HEK293 (cell line): ENCODE data around the gene TNIK.

Experiments
- CTCF ChIA-PET: fragments of 350-600 bp; formaldehyde crosslinking; extraction: SDS; loops from one replicate; lab custom pipeline; 2021; ENCODE audit warnings: antibody characterized with exemption; lab: Yijun Ruan, JAX
- POLR2A ChIA-PET: fragments of 300-600 bp; formaldehyde crosslinking; extraction: SDS; loops from one replicate; lab custom pipeline; 2020; ENCODE audit warnings: antibody characterized with exemption, inconsistent platforms; lab: Yijun Ruan, JAX
- H3K27ac ChIP-seq: fragments of 200-500 bp; sonication (Bioruptor generic); 2 replicates; pipeline ENCODE4 v1.5.1; 2014; ENCODE audit warnings: low read depth, low read length, control low read depth, inconsistent platforms; ENCODE audit errors: extremely low read depth
- H3K36me3 ChIP-seq, 2 experiments: fragments of 200-500 bp in 1 of 2; sonication (Bioruptor generic) in 1 of 2; 1 replicate in 1 of 2; 2 replicates in 1 of 2; pipeline ENCODE4 v1.5.1; 2014 to 2017; ENCODE audit warnings: inconsistent platforms in 2 of 2, low read length in 2 of 2; ENCODE audit not compliant: control insufficient read depth in 2 of 2, insufficient read depth in 1 of 2
- H3K4me1 ChIP-seq: fragments of 200-500 bp; sonication (Bioruptor generic); 2 replicates; pipeline ENCODE4 v1.5.1; 2014; ENCODE audit warnings: mild to moderate bottlenecking, low read length, inconsistent platforms; ENCODE audit not compliant: control insufficient read depth, insufficient read depth
- H3K4me3 ChIP-seq: 2 replicates; pipeline ENCODE4 v1.5.1; 2011; ENCODE audit warnings: low read depth, mild to moderate bottlenecking, control low read depth, low read length, moderate library complexity
- H3K9me3 ChIP-seq: fragments of 200-500 bp; sonication (Bioruptor generic); 2 replicates; pipeline ENCODE4 v1.5.1; 2014; ENCODE audit warnings: low read depth, low read length, inconsistent platforms; ENCODE audit not compliant: control insufficient read depth, insufficient read depth
- GLIS2 ChIP-seq: fragments of 450-650 bp; formaldehyde crosslinking; IDR thresholded peaks from 2 replicates; pipeline ENCODE4 v1.5.1; 2016; ENCODE audit warnings: missing biosample characterization, missing genetic modification characterization
- HOXD13 ChIP-seq: sonication (generic); formaldehyde crosslinking; IDR thresholded peaks from 2 replicates; pipeline ENCODE4 v1.8.0; 2022; ENCODE audit warnings: missing genetic modification reagents, borderline replicate concordance
- OSR2 ChIP-seq: fragments of 450-650 bp; formaldehyde crosslinking; IDR thresholded peaks from 2 replicates; pipeline ENCODE4 v1.5.1; 2016; ENCODE audit warnings: missing biosample characterization, missing genetic modification characterization
- REST ChIP-seq: fragments of 450-650 bp; formaldehyde crosslinking; IDR thresholded peaks from 2 replicates; pipeline ENCODE4 v1.5.1; 2016; ENCODE audit warnings: missing biosample characterization, missing genetic modification characterization
- SALL2 ChIP-seq: fragments of 450-650 bp; formaldehyde crosslinking; IDR thresholded peaks from 2 replicates; pipeline ENCODE4 v1.5.0; 2017; ENCODE audit warnings: missing biosample characterization, mild to moderate bottlenecking, missing genetic modification characterization, borderline replicate concordance
- SP2 ChIP-seq: fragments of 450-650 bp; formaldehyde crosslinking; IDR thresholded peaks from 2 replicates; pipeline ENCODE4 v1.5.1; 2016; ENCODE audit warnings: missing biosample characterization, missing genetic modification characterization
- ZBTB17 ChIP-seq: fragments of 450-650 bp; formaldehyde crosslinking; IDR thresholded peaks from 2 replicates; pipeline ENCODE4 v1.5.1; 2016; ENCODE audit warnings: missing biosample characterization, missing genetic modification characterization
- ZBTB48 ChIP-seq: fragments of 450-650 bp; formaldehyde crosslinking; IDR thresholded peaks from 2 replicates; pipeline ENCODE4 v1.5.1; 2016; ENCODE audit warnings: missing biosample characterization, missing genetic modification characterization
- ZBTB49 ChIP-seq: fragments of 450-650 bp; formaldehyde crosslinking; IDR thresholded peaks from 2 replicates; pipeline ENCODE4 v1.5.1; 2016; ENCODE audit warnings: missing biosample characterization, missing genetic modification characterization, low read depth
- ZIC2 ChIP-seq: fragments of 450-650 bp; formaldehyde crosslinking; IDR thresholded peaks from 2 replicates; pipeline ENCODE4 v1.5.1; 2016; ENCODE audit warnings: missing biosample characterization, missing genetic modification characterization
- ZNF10 ChIP-seq: fragments of 450-650 bp; formaldehyde crosslinking; IDR thresholded peaks from 2 replicates; pipeline ENCODE4 v1.5.1; 2017; ENCODE audit warnings: missing biosample characterization, missing genetic modification characterization
- ZNF133 ChIP-seq: fragments of 450-650 bp; formaldehyde crosslinking; IDR thresholded peaks from 2 replicates; pipeline ENCODE4 v1.5.1; 2016; ENCODE audit warnings: missing biosample characterization, missing genetic modification characterization
- ZNF16 ChIP-seq: fragments of 450-650 bp; formaldehyde crosslinking; IDR thresholded peaks from 2 replicates; pipeline ENCODE4 v1.5.1; 2016; ENCODE audit warnings: low read depth, missing biosample characterization, missing genetic modification characterization
- ZNF18 ChIP-seq: fragments of 450-650 bp; formaldehyde crosslinking; IDR thresholded peaks from 2 replicates; pipeline ENCODE4 v1.5.1; 2016; ENCODE audit warnings: missing biosample characterization, missing genetic modification characterization
- ZNF341 ChIP-seq: fragments of 450-650 bp; formaldehyde crosslinking; IDR thresholded peaks from 2 replicates; pipeline ENCODE4; 2016; ENCODE audit warnings: low read depth, missing biosample characterization, missing genetic modification characterization
- ZNF398 ChIP-seq: fragments of 450-650 bp; formaldehyde crosslinking; IDR thresholded peaks from 2 replicates; pipeline ENCODE4 v1.5.1; 2017; ENCODE audit warnings: missing biosample characterization, missing genetic modification characterization
- ZNF513 ChIP-seq: fragments of 450-650 bp; IDR thresholded peaks from 2 replicates; pipeline ENCODE4 v1.5.1; 2018; ENCODE audit warnings: missing biosample characterization, missing genetic modification characterization
- ZNF580 ChIP-seq: fragments of 450-650 bp; formaldehyde crosslinking; IDR thresholded peaks from 2 replicates; pipeline ENCODE4 v1.5.1; 2016; ENCODE audit warnings: missing biosample characterization, missing genetic modification characterization
- ZNF623 ChIP-seq: fragments of 450-650 bp; formaldehyde crosslinking; IDR thresholded peaks from 2 replicates; pipeline ENCODE4 v1.5.1; 2016; ENCODE audit warnings: missing biosample characterization, missing genetic modification characterization
- ZXDB ChIP-seq: fragments of 450-650 bp; formaldehyde crosslinking; IDR thresholded peaks from 2 replicates; pipeline ENCODE4 v1.5.1; 2016; ENCODE audit warnings: missing biosample characterization, missing genetic modification characterization

The TNIK gene

GRCh38 chr3:171458071-171458863 lies 1.9 kb downstream of the TNIK start:
- CTCF ChIA-PET, result no interaction called here
- Histone ChIP-seq H3K4me1 (no peaks in the 10 kb centered on the region), H3K9me3 (no peaks in the 10 kb centered on the region), H3K27ac (peak overlapping the region; percentile 65; the same call in 1 of the 2 replicates), H3K4me3 (peak overlapping the region; percentile 81), H3K36me3 (no peaks in the 10 kb centered on the region)
- TF ChIP-seq ZNF341 (tag by site-specific recombination) (peak; percentile 35; the same call in 1 of the 2 replicates), ZIC2 (peak; percentile 79), OSR2 (tag by site-specific recombination) (no peak), GLIS2 (tag by site-specific recombination) (peak; percentile 60; the same call in 1 of the 2 replicates), SP2 (tag by site-specific recombination) (peak; percentile 26; the same call in 1 of the 2 replicates)
- TF ChIP-seq, all 188 proteins: peak for 4
- POLR2A ChIA-PET, result no interaction called here

- POLR2A ChIA-PET, result no interaction called here
- no peaks in the 10 kb centered on the region for H3K9me3 ChIP-seq
- no peak overlapping the region for H3K4me3 ChIP-seq
- no peaks in the 10 kb centered on the region; the same call in 1 of the 2 replicates for H3K4me1 ChIP-seq
- H3K36me3 ChIP-seq, result no peaks in the 10 kb centered on the region
- H3K27ac ChIP-seq, result no peak overlapping the region
- CTCF ChIA-PET, result no interaction called here
- TF ChIP-seq ZNF623 (tag by site-specific recombination) (no peak), ZNF513 (tag by site-specific recombination) (no peak), REST (tag by site-specific recombination) (no peak), ZNF18 (no peak), ZNF580 (tag by site-specific recombination) (no peak), ZNF133 (tag by site-specific recombination) (no peak), ZXDB (tag by site-specific recombination) (no peak), ZNF398 (tag by site-specific recombination) (no peak), ZNF10 (tag by site-specific recombination) (no peak), SALL2 (tag by site-specific recombination) (no peak), HOXD13 (CRISPR knock-in tag) (no peak), GLIS2 (tag by site-specific recombination) (peak; percentile 67; the same call in 1 of the 2 replicates), ZBTB17 (0 out of 2 replicates have a peak, but pooled peaks have one; percentile 32), ZNF16 (tag by site-specific recombination) (no peak), ZBTB48 (tag by site-specific recombination) (peak; percentile 54; the same call in 1 of the 2 replicates), ZBTB49 (tag by site-specific recombination) (no peak)
These were observed 2.6 kb downstream of the TNIK start for GRCh38 chr3:171457607-171458061.
